DMS53 (cell line): ENCODE measurements around the gene TMEM72.

Experiments used
- DNase-seq: peaks from one replicate; lab custom pipeline; 2025; lab: John Stamatoyannopoulos, UW

The TMEM72 gene

DNA sequence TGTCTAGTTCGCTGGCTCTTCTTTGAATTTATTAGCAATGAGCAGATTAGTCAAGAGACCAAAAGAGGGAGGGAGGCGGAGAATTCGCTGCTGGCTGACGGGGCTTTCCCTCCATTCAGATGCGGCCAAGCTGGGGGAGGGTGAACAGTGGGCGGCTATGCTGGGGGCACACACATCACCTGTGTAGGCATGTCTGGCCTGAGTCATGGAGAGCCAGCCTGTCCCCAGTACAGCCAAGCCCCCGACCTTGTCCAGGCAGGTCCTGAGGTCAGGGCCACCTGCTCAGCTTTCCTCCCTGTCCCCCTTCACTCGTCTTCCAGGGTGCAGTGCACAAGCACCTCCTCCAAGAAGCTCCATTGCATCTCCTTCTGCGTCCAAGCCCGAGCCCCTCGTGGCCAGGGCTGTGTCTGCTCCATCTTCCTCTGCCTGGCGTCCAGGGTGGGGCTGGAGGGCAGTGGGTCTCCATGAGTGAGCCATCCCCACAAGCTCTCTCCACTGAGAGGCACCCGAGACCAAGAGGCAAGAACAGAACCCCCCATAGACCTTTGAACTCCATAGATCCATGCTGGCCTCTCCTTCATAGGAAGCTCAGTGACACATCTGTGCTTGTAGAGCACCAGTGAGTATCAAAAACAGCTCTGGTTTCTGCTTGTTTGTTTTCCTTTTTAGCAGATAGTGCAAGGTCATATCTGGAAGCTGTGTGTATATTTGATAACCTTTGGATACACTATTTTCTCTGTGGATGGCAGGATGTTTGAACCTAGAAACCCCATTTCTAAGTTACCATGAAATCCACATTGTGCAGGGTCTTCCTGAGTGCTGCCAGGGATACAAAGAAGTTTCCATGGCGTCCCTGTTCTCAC, 69.4 kb downstream of the TMEM72 start:
- DNase-seq, result peak; percentile 57

DNA sequence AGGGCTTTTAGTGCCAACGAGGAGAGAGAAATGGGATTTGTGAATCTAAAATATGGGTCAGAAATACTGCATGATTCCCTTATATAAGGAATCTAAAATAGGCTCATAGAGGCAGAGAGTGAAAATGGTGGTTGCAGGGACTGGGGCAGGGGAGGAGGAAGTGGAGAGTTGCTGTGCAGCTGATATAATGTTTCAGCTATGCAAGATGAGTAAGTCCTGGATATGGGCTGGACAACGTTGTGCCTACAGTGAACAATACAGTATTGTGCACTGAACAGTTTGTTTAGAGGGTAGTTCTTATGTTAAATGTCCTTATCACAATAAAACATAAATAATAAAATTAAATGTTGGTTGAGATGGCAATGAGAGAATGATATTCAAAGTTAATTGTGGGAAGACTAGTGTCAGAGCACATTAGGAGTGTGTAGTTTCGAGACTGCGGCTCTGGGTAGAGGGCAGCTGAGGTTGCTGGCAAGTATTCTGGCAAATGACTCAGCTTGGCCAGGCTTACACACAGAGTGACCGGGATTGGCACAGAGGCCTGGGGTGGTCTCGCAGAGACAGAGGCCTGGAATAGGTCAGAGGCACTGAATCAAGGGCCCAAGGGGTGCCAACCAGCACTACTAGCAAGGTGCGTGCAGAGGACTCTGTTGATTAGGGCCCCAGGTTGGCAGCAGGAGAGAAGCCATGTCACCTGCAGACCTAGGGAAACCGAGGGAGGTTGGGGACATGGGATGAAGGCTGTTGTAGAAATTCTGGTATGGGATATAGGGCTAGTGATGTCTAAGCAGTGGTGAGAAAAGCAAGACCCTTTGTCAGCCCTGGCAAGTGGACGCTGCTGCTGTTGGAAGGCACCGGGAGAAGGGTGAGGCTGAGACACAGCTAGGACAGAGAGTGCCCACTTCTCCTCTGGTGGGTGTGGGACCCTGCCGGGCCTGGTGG, 70.3 kb downstream of the TMEM72 start:
- DNase-seq, result peak; percentile 70

GRCh38 chr10:44982114-44982460, 71.0 kb downstream of the TMEM72 start:
- DNase-seq, result peak; percentile 8

GRCh38 chr10:44982496-44982895, 71.4 kb downstream of the TMEM72 start:
- DNase-seq, result no peak

DNA sequence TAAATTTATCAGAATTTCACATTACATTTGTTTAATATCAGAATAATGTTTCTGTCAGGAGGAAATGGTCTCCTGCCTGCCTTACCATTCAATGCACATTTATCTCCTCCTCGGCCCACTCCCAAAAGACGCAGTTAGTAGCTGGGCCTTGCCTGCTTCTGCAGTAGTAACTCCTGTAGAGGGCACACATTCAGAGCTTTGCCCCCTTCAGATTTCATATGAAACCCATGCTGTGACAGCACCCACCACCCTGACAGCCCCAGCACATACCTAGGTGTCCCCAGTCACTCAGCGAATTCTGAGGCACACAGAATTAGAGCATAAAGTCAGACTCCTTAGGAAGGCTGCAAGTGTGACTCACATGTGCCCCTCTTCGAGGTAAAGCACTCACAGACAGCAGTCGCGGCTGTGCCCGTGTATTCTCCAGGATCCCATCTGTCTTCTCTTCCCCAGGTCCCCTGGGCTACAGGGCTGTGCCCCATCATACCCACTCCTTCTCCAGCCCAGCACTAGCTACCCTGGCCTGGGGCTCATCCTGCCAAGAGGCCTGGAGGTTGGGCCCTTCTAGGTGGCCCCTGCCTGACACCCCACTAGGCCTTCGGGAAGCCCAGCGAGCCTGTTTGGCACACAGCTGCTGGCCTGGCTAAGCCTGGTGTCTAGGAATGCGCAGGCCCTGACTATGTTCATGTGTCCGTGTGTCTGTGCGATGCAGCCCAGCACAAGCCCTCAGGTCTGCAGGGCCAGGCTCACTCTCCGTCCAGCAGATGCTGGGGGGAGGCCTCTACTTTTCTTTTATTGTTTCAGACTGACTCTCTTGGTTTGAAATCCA, 72.1 kb downstream of the TMEM72 start:
- no peak for DNase-seq

GRCh38 chr10:44983895-44984278, 72.8 kb downstream of the TMEM72 start:
- no peak for DNase-seq

DNA sequence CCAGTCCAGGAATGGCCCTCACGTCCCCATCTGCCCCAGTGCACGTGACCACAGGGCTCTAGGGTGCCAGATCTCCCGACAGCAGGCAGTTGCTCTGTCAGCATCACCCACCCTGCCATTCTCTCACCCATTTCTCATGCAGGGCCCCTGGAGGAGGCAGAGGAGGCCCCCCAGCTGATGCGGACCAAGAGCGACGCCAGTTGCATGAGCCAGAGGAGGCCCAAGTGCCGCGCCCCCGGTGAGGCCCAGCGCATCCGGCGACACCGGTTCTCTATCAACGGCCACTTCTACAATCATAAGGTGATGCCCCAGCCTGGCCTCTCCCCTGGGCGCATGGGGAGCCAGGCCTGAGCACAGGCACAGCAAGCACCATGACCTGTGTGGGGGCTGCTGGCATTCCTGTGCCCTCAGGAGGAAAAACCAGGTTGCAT, 73.5 kb downstream of the TMEM72 start:
- DNase-seq, result no peak

- DNase-seq, result peak; percentile 19
These were observed 74.1 kb downstream of the TMEM72 start for GRCh38 chr10:44985175-44985681.

DNA sequence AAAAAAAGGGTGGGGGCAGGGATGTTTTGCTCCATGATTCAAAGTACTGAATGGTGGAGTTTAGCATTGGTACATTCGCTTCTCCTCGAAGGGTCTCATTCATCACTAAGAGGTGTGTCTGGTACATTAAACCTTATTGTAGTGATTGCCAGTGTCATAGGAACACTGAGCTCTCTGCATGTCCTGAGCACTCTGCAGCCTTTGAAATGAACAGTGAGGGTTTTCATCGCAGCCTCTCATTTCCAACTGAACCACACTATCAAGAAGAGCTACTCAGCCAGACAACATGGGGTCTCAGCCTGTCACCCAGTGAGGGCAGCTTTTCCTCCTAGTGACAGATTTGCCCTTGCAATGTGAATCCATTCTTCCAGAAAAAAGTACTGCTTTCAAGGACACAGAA, 75.0 kb downstream of the TMEM72 start:
- DNase-seq, result no peak
